Vagina (tissue), 2 donors: ENCODE data around the gene PEPD. TPM values are rescaled to one million over a fixed set of nuclear protein-coding genes. Genes with fewer than 3 reads are reported as not detected.

ENCODE experiments used
- DNase-seq, 2 donors: peaks; one replicate each; pipeline ENCODE4 v3.0.0-alpha.2; 2017; ENCODE audit errors: extremely low spot score in 2 of 2
- H3K27ac ChIP-seq: fragments of 200-600 bp; sonication (generic); one replicate; pipeline ENCODE4 v1.5.1; 2019
- H3K27me3 ChIP-seq: fragments of 200-600 bp; sonication (generic); one replicate; pipeline ENCODE4 v1.5.1; 2019
- H3K36me3 ChIP-seq, 2 donors: fragments of 200-600 bp; sonication (generic); one replicate each; pipeline ENCODE4 v1.5.1; 2017 to 2019
- H3K4me1 ChIP-seq: fragments of 200-600 bp; sonication (generic); one replicate; pipeline ENCODE4 v1.5.1; 2019
- H3K4me3 ChIP-seq, 2 donors: fragments of 200-600 bp; sonication (generic); 1 replicate in 1 of 2; 2 replicates in 1 of 2; pipeline ENCODE4 v1.5.1; 2016 to 2019
- H3K9me3 ChIP-seq: fragments of 200-600 bp; sonication (generic); one replicate; pipeline ENCODE4 v1.5.1; 2019
- CTCF ChIP-seq, 3 experiments: fragments of 450-650 bp in 2 of 3; fragments of 200-600 bp in 1 of 3; sonication (generic) in 1 of 3; IDR thresholded peaks; one replicate each; pipeline ENCODE4 v1.5.1; 2017 to 2019; ENCODE audit warnings: antibody characterized with exemption in 3 of 3, mild to moderate bottlenecking in 2 of 3, moderate library complexity in 2 of 3
- POLR2A ChIP-seq, 2 donors: fragments of 450-650 bp; IDR thresholded peaks; one replicate each; pipeline ENCODE4 v1.6.1; 2017; ENCODE audit warnings: antibody characterized with exemption in 2 of 2, mild to moderate bottlenecking in 2 of 2, moderate library complexity in 2 of 2
- POLR2AphosphoS5 ChIP-seq, 2 donors: sonication (generic); formaldehyde crosslinking; IDR thresholded peaks; one replicate each; pipeline ENCODE4 v1.9.0; 2017; ENCODE audit warnings: antibody characterized with exemption in 2 of 2, mild to moderate bottlenecking in 2 of 2, low read depth in 1 of 2; ENCODE audit not compliant: insufficient read depth in 1 of 2
- intact Hi-C: fragments of 100-400 bp; cut with DNase I; formaldehyde crosslinking; loops from one replicate; pipeline ENCODE4 v1.15.1; 2023
- total RNA-seq: library from RNA; depleted of rRNA; stranded (reverse); fragments of >200 nt; gene quantifications from one replicate; pipeline ENCODE4 v1.2.3, GENCODE V29; 2016

Gene PEPD
- total RNA-seq, 1 donor from 2014 or later, result 61.9 TPM

DNA sequence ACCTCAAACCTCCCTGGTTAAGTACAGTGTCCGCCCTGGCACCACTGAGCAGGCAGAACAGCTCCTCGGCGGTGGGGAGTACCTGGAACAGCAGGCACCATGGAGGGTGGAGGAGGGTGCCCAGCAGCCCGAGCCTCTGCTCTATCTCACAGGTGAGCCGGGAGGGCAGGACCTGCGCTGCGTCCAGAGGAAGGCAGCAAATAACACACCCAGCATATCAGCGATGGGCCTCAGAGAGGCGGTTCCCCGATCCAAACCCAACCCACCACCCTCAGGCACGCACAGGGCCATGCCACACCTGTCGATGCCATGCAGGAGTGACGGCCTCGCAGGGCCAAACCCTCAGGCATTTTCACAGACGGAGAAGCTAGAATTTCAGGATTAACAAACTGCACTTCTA is 11.8 kb downstream of the PEPD start:
- Histone ChIP-seq H3K4me3 (no peak overlapping the region), H3K9me3 (no peaks in the 10 kb centered on the region), H3K27ac (no peak overlapping the region), H3K27me3 (no peaks in the 10 kb centered on the region), H3K4me1 (no peaks in the 10 kb centered on the region), H3K36me3 (peaks cover 0 to 6% of the 10 kb centered on the region in 2 donors)
- intact Hi-C loops, result no loop called here
- DNase-seq, result no peak
- TF ChIP-seq POLR2AphosphoS5 (IDR thresholded peaks at IDR 0.05; ENCODE audit: insufficient read depth in 1 of 2, low read depth in 1 of 2) (no peak), CTCF (IDR thresholded peaks at IDR 0.05) (no peak), POLR2A (IDR thresholded peaks at IDR 0.05) (no peak)

DNA sequence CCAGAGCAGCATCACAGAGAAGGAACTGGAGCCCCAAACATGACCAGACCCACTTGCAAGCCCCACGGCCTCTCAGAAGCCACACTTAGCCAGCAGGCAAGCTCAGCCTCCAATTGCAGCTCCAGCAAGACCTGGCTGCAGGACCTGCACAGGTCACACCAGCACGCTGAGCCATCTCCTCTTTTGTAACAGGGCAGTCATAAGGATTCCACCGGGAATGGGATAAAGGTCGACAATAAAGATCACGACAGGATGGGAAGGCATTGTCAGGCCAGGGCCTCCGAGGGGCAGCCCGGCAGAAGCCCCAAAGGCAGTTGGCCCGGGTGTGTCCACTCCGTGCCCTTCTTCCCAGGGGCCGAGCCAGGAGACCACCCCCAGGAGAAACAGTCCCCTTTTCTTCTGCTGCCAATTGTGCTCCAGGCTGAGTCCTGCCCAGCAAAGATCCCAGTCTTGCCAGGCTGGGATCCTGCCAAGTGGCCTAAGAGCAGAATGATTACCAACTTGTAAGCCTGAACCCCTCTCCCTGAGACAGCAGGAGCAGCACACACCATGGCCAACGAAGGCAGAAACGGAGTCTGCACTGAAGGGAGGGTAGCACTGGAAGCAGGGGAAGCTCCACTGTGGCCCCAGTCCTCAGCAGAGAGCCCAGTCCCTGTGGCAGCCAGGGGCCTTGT is 12.5 kb downstream of the PEPD start:
- no peak for DNase-seq
- Histone ChIP-seq H3K9me3 (no peaks in the 10 kb centered on the region), H3K36me3 (peaks cover 0 to 6% of the 10 kb centered on the region in 2 donors), H3K27ac (no peak overlapping the region), H3K27me3 (no peaks in the 10 kb centered on the region), H3K4me3 (no peak overlapping the region), H3K4me1 (no peaks in the 10 kb centered on the region)
- no peak for TF ChIP-seq POLR2A (IDR thresholded peaks at IDR 0.05)
- TF ChIP-seq POLR2AphosphoS5 (IDR thresholded peaks at IDR 0.05; ENCODE audit: insufficient read depth in 1 of 2, low read depth in 1 of 2), result no peak
- no peak for TF ChIP-seq CTCF (IDR thresholded peaks at IDR 0.05)
- intact Hi-C loops, result no loop called here

GRCh38 chr19:33508431-33508830 is 13.2 kb downstream of the PEPD start:
- Histone ChIP-seq H3K4me3 (no peak overlapping the region), H3K27ac (no peak overlapping the region), H3K4me1 (no peaks in the 10 kb centered on the region), H3K36me3 (peaks cover 0 to 6% of the 10 kb centered on the region in 2 donors), H3K27me3 (no peaks in the 10 kb centered on the region), H3K9me3 (no peaks in the 10 kb centered on the region)
- TF ChIP-seq POLR2A (IDR thresholded peaks at IDR 0.05) (no peak), POLR2AphosphoS5 (IDR thresholded peaks at IDR 0.05; ENCODE audit: insufficient read depth in 1 of 2, low read depth in 1 of 2) (no peak), CTCF (IDR thresholded peaks at IDR 0.05) (no peak)
- intact Hi-C loops, result no loop called here
- DNase-seq, result no peak

GRCh38 chr19:33508009-33508408 is 13.6 kb downstream of the PEPD start:
- intact Hi-C loops, result no loop called here

More at GRCh38 chr19:33508009-33508408, 13.6 kb downstream of the PEPD start:
- DNase-seq, result no peak
- no peak overlapping the region for H3K27ac ChIP-seq
- peaks cover 0 to 6% of the 10 kb centered on the region in 2 donors for H3K36me3 ChIP-seq
- H3K9me3 ChIP-seq, result no peaks in the 10 kb centered on the region
- H3K27me3 ChIP-seq, result no peaks in the 10 kb centered on the region
- H3K4me3 ChIP-seq, result no peak overlapping the region
- no peaks in the 10 kb centered on the region for H3K4me1 ChIP-seq
- TF ChIP-seq POLR2AphosphoS5 (IDR thresholded peaks at IDR 0.05; ENCODE audit: insufficient read depth in 1 of 2, low read depth in 1 of 2) (no peak), CTCF (IDR thresholded peaks at IDR 0.05) (no peak), POLR2A (IDR thresholded peaks at IDR 0.05) (no peak)
